Gastrocnemius medialis (tissue), 4 donors: Measurements from ENCODE around the gene NOVA2. TPM values are rescaled to one million over a fixed set of nuclear protein-coding genes. Genes with fewer than 3 reads are reported as not detected.

Experiments
- ATAC-seq, 2 donors: fragments of 150-250 bp; one replicate each; pipeline ENCODE4 v1.9.1; 2016
- DNase-seq, 2 donors: peaks; one replicate each; pipeline ENCODE4 v3.0.0-alpha.2; 2019
- H3K27ac ChIP-seq, 4 donors: fragments of 200-600 bp; sonication (generic); 1 replicate in 1 of 4; 2 replicates in 3 of 4; pipeline ENCODE4 v1.5.1; 2016 to 2018; ENCODE audit warnings: mild to moderate bottlenecking in 2 of 4, moderate library complexity in 1 of 4
- H3K27me3 ChIP-seq, 3 donors: fragments of 200-600 bp; sonication (generic) in 2 of 3; 1 replicate in 1 of 3; 2 replicates in 2 of 3; pipeline versions ENCODE4 v1.5.1 to v1.6.0; 2016 to 2019; ENCODE audit warnings: mild to moderate bottlenecking in 1 of 3, moderate library complexity in 1 of 3
- H3K36me3 ChIP-seq, 2 donors: fragments of 200-600 bp; sonication (generic) in 1 of 2; one replicate each; pipeline ENCODE4 v1.5.1; 2017 to 2018
- H3K4me1 ChIP-seq, 2 donors: fragments of 200-600 bp; sonication (generic) in 1 of 2; one replicate each; pipeline ENCODE4 v1.5.1; 2016 to 2017; ENCODE audit warnings: mild to moderate bottlenecking in 2 of 2
- H3K4me3 ChIP-seq, 4 donors: fragments of 200-600 bp; sonication (generic) in 3 of 4; 1 replicate in 1 of 4; 2 replicates in 3 of 4; pipeline ENCODE4 v1.5.1; 2016 to 2019; ENCODE audit warnings: mild to moderate bottlenecking in 2 of 4
- H3K9me3 ChIP-seq, 3 donors: fragments of 200-600 bp; sonication (generic) in 2 of 3; 1 replicate in 1 of 3; 2 replicates in 2 of 3; pipeline ENCODE4 v1.5.1; 2016 to 2019
- CTCF ChIP-seq, 5 experiments: fragments of 450-650 bp in 3 of 5; fragments of 200-600 bp in 2 of 5; sonication (generic) in 2 of 5; IDR thresholded peaks in 4 of 5; conservative IDR thresholded peaks in 1 of 5; 1 replicate in 4 of 5; 2 replicates in 1 of 5; pipeline ENCODE4 v1.5.1; 2016 to 2019; ENCODE audit warnings: antibody characterized with exemption in 5 of 5, mild to moderate bottlenecking in 3 of 5, moderate library complexity in 3 of 5
- POLR2A ChIP-seq, 2 donors: fragments of 450-650 bp; IDR thresholded peaks; one replicate each; pipeline ENCODE4 v1.6.1; 2017; ENCODE audit warnings: antibody characterized with exemption in 2 of 2, mild to moderate bottlenecking in 2 of 2, moderate library complexity in 2 of 2
- in situ Hi-C, 4 donors: fragments of 200-750 bp; cut with MboI; loops; one replicate each; pipeline versions ENCODE4 v1.15.0 to v1.8.0; 2017; ENCODE audit warnings: low sequenced_read_pairs in 4 of 4
- intact Hi-C: fragments of 100-400 bp; cut with DNase I; formaldehyde crosslinking; loops from one replicate; pipeline ENCODE4 v1.15.1; 2023; ENCODE audit warnings: low total_unique reads
- total RNA-seq, 4 donors: library from RNA; depleted of rRNA; stranded (reverse); fragments of >200 nt; gene quantifications; one replicate each; pipeline versions ENCODE4 v1.1.0 to v1.2.3, GENCODE V29; 2016

NOVA2 gene
- total RNA-seq, 4 donors from 2014 or later = 0.44 to 1.1 (median 0.49) TPM

- Histone ChIP-seq H3K9me3 (no peaks in the 10 kb centered on the region), H3K27me3 (no peaks in the 10 kb centered on the region), H3K36me3 (no peaks in the 10 kb centered on the region), H3K27ac (no peak overlapping the region), H3K4me3 (no peak overlapping the region), H3K4me1 (peaks cover 7 to 16% of the 10 kb centered on the region in 2 donors)
- TF ChIP-seq CTCF (IDR thresholded peaks at IDR 0.05 in 4 of 5, conservative IDR thresholded peaks at IDR 0.05 in 1 of 5) = no peak
- no peak for TF ChIP-seq POLR2A (IDR thresholded peaks at IDR 0.05)
- in situ Hi-C loops = no loop called here
- DNase-seq = no peak
- no peak for ATAC-seq
- intact Hi-C loops = loop anchor here (10.0 kb wide), 1 partner anchor 1580 kb away; the partner anchor contains the start of gene KPTN
These were observed 68.7 kb downstream of the NOVA2 start for GRCh38 chr19:45905011-45905410.

- Histone ChIP-seq H3K9me3 (no peaks in the 10 kb centered on the region), H3K4me1 (peaks cover 7 to 16% of the 10 kb centered on the region in 2 donors), H3K27ac (peak overlapping the region; percentile 76 to 86 (median 82)), H3K4me3 (peak overlapping the region; percentile 73 to 87 (median 79)), H3K27me3 (no peaks in the 10 kb centered on the region), H3K36me3 (peaks cover 0 to 17% of the 10 kb centered on the region in 2 donors)
- peak; percentile 95 to 97 for DNase-seq
- peak in 1 of 2 donors; percentile 44 for TF ChIP-seq POLR2A (IDR thresholded peaks at IDR 0.05)
- no peak for TF ChIP-seq CTCF (IDR thresholded peaks at IDR 0.05 in 4 of 5, conservative IDR thresholded peaks at IDR 0.05 in 1 of 5)
- ATAC-seq = peak; percentile 95 to 96
- in situ Hi-C loops = no loop called here
- intact Hi-C loops = loop anchor here (1.0 to 10.0 kb wide), 5 partner anchors 17 to 1582 kb away; partner anchors contain the start of genes IRF2BP1, KPTN, PPP5C and SYMPK
These were observed 70.7 kb downstream of the NOVA2 start for GRCh38 chr19:45902651-45903625.

GRCh38 chr19:45901912-45902650 lies 71.6 kb downstream of the NOVA2 start, which contains the start of gene MYPOP:
Gene MYPOP, minus strand, starts transcription at chr19:45902613. Its CDS starts 840 bp downstream, at chr19:45901773.
- H3K27me3 ChIP-seq = no peaks in the 10 kb centered on the region
- peak within 1 kb of the TSS; percentile 73 to 87 (median 79) for H3K4me3 ChIP-seq
- H3K9me3 ChIP-seq = no peaks in the 10 kb centered on the region
- intact Hi-C loops = loop anchor here (1.0 to 10.0 kb wide), 5 partner anchors 16 to 1583 kb away; partner anchors contain the start of genes IRF2BP1, KPTN, PPP5C and SYMPK
- DNase-seq (no peak), ATAC-seq (peak in 1 of 2 donors; percentile 13)
- H3K27ac ChIP-seq = peak within 1 kb of the TSS; percentile 76 to 86 (median 82)
- H3K4me1 ChIP-seq = peaks cover 7 to 16% of the 10 kb centered on the region in 2 donors
- peak in 1 of 2 donors; percentile 16 for TF ChIP-seq POLR2A (IDR thresholded peaks at IDR 0.05)
- TF ChIP-seq CTCF (IDR thresholded peaks at IDR 0.05 in 4 of 5, conservative IDR thresholded peaks at IDR 0.05 in 1 of 5) = no peak
- in situ Hi-C loops = no loop called here
- H3K36me3 ChIP-seq = peaks cover 0 to 25% of the 10 kb centered on the region in 2 donors

- peak overlapping the region; percentile 73 to 87 (median 79) for H3K4me3 ChIP-seq
- no peaks in the 10 kb centered on the region for H3K9me3 ChIP-seq
- no peaks in the 10 kb centered on the region for H3K27me3 ChIP-seq
- H3K36me3 ChIP-seq = peaks cover 0 to 26% of the 10 kb centered on the region in 2 donors
- peaks cover 7 to 16% of the 10 kb centered on the region in 2 donors for H3K4me1 ChIP-seq
- TF ChIP-seq CTCF (IDR thresholded peaks at IDR 0.05 in 4 of 5, conservative IDR thresholded peaks at IDR 0.05 in 1 of 5) = no peak
- ATAC-seq (no peak), DNase-seq (peak in 1 of 2 donors; percentile 28)
- in situ Hi-C loops (no loop called here), intact Hi-C loops (loop anchor here (10.0 kb wide), 1 partner anchor 1583 kb away; the partner anchor contains the start of gene KPTN)
- H3K27ac ChIP-seq = peak overlapping the region in 3 of 4 donors; percentile 76 to 86 (median 85)
These were observed 72.2 kb downstream of the NOVA2 start for GRCh38 chr19:45901432-45901911.
